Measurements from ENCODE around the gene ARHGAP9.

Gene ARHGAP9

DNA sequence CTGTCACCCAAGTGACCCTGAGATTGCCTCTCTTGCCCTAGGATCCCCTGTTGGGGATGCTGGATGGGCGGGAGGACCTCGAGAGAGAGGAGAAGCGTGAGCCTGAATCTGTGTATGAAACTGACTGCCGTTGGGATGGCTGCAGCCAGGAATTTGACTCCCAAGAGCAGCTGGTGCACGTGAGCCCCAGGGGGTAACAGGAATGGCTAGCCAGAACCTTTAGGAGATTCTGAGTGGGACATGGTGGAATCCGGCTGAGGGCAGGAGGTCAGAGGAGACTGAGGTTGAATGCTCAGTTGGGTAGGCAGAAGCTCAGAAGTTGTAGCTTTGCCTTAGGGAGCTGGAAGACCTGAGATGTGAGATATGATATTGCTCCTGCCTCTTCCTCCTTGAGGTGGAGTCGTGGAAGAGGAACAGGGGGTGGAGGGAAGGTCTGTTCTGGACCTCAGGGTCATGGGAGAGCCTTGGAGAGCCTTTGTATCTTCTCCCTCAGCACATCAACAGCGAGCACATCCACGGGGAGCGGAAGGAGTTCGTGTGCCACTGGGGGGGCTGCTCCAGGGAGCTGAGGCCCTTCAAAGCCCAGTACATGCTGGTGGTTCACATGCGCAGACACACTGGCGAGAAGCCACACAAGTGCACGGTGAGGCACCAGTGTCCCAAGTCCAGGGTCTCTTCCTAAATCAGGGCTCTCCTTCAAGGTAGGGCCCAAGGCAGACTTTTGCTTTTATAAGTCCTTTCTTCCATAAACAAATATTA is 13.7 kb downstream of the ARHGAP9 start:
- DNase-seq (ENCODE audit: low spot score), result no peak
- no peak for TF ChIP-seq CTCF (IDR thresholded peaks at IDR 0.05; ENCODE audit: extremely low read depth, missing control alignments)

DNA sequence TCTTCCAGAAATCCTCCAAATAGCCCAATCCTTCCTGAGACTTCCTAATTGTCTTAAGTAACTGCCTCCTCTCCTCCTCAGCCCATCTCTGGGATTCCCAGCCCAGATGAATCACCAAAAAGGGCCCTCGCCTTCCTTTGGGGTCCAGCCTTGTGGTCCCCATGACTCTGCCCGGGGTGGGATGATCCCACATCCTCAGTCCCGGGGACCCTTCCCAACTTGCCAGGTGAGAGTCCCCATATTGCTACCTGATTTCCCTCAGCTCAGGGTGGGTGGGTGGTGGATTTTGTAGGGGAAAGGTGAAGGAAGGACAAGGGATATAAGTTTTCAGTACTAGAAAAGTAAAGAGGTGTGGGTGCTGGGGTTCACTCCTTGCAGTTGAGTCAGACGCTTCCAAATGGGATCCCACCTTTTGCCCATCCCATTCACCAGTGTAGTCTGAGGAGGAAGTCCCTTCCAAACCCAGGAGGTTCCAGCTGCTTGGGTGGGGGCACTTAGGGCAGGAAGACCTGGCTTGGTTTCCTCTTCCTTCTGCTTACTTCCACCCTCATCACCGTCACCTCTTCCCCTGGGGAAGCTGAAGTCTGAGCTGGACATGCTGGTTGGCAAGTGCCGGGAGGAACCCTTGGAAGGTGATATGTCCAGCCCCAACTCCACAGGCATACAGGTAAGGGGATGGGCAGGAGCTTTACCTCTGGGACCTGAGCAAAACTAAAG is 14.5 kb downstream of the ARHGAP9 start:
- no peak for TF ChIP-seq CTCF (IDR thresholded peaks at IDR 0.05; ENCODE audit: extremely low read depth, missing control alignments)
- DNase-seq (ENCODE audit: low spot score), result no peak

DNA sequence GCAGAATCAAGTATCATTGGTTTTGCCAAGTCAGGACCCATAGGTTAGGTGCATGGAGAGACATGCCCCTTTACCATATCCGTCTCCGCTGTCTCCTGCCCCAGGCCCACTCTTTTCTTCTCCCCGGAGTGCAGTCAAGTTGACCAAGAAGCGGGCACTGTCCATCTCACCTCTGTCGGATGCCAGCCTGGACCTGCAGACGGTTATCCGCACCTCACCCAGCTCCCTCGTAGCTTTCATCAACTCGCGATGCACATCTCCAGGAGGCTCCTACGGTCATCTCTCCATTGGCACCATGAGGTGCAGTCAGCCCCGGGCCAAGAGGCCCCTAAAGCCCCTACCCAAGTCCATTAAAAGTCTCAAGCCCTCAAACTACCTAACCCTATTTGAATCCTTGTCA is 15.1 kb downstream of the ARHGAP9 start:
- TF ChIP-seq CTCF (IDR thresholded peaks at IDR 0.05; ENCODE audit: extremely low read depth, missing control alignments), result no peak
- no peak for DNase-seq (ENCODE audit: low spot score)

GRCh38 chr12:57462912-57463253 is 16.8 kb downstream of the ARHGAP9 start:
- no peak for DNase-seq (ENCODE audit: low spot score)
- TF ChIP-seq CTCF (IDR thresholded peaks at IDR 0.05; ENCODE audit: extremely low read depth, missing control alignments), result no peak

GRCh38 chr12:57462251-57462911 is 17.3 kb downstream of the ARHGAP9 start:
- TF ChIP-seq CTCF (IDR thresholded peaks at IDR 0.05; ENCODE audit: extremely low read depth, missing control alignments), result peak; percentile 95
- peak; percentile 94 for DNase-seq (ENCODE audit: low spot score)

DNA sequence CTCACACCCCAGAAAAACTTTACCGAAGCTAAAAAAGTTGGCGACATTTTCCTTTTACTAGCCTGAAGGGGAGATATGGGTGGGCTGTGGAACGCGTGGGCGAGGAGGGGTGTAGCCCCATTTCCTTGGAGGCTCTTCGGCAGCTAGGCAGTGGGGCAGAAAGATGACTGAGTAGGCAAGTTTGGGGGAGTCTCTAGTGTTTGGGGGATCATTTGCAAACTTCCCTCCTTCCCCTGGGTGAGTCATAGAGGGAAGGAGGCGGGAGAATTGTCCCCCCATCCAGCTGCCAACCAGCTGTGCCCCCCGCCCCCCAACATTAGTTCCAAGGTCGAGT is 17.8 kb downstream of the ARHGAP9 start:
- DNase-seq (ENCODE audit: low spot score), result peak; percentile 56
- TF ChIP-seq CTCF (IDR thresholded peaks at IDR 0.05; ENCODE audit: extremely low read depth, missing control alignments), result no peak

DNA sequence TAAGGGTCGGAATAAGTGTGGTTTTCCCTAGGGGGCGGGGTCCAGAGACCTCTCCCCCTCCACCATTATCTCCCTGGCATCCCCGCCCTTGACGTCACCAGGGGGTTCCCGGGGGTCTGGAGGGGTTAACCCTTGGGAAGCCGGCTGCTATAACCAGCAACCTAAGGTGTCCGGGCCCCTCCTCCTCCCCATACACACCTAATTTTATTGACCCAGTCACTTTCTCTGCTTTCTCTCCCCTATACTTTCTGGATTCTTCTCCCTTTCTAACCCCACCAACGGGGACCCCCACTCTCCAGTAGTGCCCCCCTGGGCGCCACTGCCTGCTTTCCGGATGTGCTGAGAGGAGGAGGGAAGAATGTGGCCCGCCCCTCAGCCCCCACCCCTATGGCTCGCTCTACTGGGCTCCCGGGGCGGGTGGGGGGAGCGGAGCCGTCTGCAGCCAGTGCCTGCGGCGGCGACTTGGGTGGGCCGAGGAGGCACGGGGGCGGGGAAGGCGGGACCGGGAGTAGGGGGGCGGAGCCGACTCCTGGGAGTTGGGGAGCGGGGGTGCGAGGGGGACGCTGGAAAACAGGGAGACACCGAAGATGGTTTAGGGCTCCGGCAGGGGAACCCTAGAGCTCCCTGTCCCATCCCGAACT is 18.3 kb downstream of the ARHGAP9 start:
- no peak for TF ChIP-seq CTCF (IDR thresholded peaks at IDR 0.05; ENCODE audit: extremely low read depth, missing control alignments)
- DNase-seq (ENCODE audit: low spot score), result peak; percentile 70
